Choroid plexus epithelial cell (primary cell): ENCODE results near the gene CCT7.

ENCODE experiments used
- DNase-seq: peaks from one replicate; pipeline ENCODE4 v3.0.0-alpha.2; 2010; ENCODE audit warnings: low read depth
- H3K4me3 ChIP-seq: 2 replicates; pipeline ENCODE4 v1.5.1; 2011; ENCODE audit warnings: low read depth, mild to moderate bottlenecking, control low read depth, low read length, moderate library complexity
- CTCF ChIP-seq: conservative IDR thresholded peaks from 2 replicates; pipeline ENCODE4 v1.5.1; 2011; ENCODE audit warnings: low read depth, mild to moderate bottlenecking, control low read depth, inconsistent platforms, low read length, moderate library complexity

Gene CCT7

GRCh38 chr2:73268830-73269685 lies 35.0 kb downstream of the CCT7 start:
- peak; percentile 13 for DNase-seq
- peak; percentile 11 for TF ChIP-seq CTCF
- H3K4me3 ChIP-seq = peak overlapping the region; percentile 10

- no peak for DNase-seq
- no peak for TF ChIP-seq CTCF
- no peak overlapping the region for H3K4me3 ChIP-seq
Observed at GRCh38 chr2:73269686-73270465, 35.8 kb downstream of the CCT7 start.

- no peak for DNase-seq
- H3K4me3 ChIP-seq = no peak overlapping the region
- no peak for TF ChIP-seq CTCF
Observed at GRCh38 chr2:73272270-73272669, 38.2 kb downstream of the CCT7 start.

- no peak for TF ChIP-seq CTCF
- no peak for DNase-seq
- no peak overlapping the region for H3K4me3 ChIP-seq
Observed at GRCh38 chr2:73279852-73280251, 45.7 kb downstream of the CCT7 start.

GRCh38 chr2:73281244-73281643 lies 47.1 kb downstream of the CCT7 start:
- no peak for DNase-seq
- TF ChIP-seq CTCF = no peak
- no peak overlapping the region for H3K4me3 ChIP-seq

- H3K4me3 ChIP-seq = peak overlapping the region; percentile 64
- no peak for TF ChIP-seq CTCF
Observed at GRCh38 chr2:73282924-73283544, 48.9 kb downstream of the CCT7 start.

More at GRCh38 chr2:73282924-73283544, 48.9 kb downstream of the CCT7 start:
- no peak for DNase-seq
